SK-N-SH (cell line): ENCODE results near the gene AIRE. TPM values are rescaled to one million over a fixed set of nuclear protein-coding genes. Genes with fewer than 3 reads are reported as not detected.

Experiments used
- CTCF ChIA-PET: fragments of 300-600, 350-600 bp; formaldehyde crosslinking; extraction: SDS; loops from one replicate; lab custom pipeline; 2021; lab: Yijun Ruan, JAX
- POLR2A ChIA-PET: fragments of 350-600 bp; sonication (Branson Sonifier 250); formaldehyde crosslinking; extraction: SDS; loops from one replicate; lab custom pipeline; 2020; ENCODE audit warnings: antibody characterized with exemption, inconsistent platforms; lab: Yijun Ruan, JAX
- DNase-seq: peaks from one replicate; pipeline ENCODE4 v3.0.0; 2012
- H2AFZ ChIP-seq: fragments of 200-600 bp; sonication (generic); 2 replicates; pipeline ENCODE4 v1.8.1; 2016; ENCODE audit warnings: antibody characterized with exemption, mild to moderate bottlenecking, low read depth
- H3F3A ChIP-seq: fragments of 200-600 bp; sonication (generic); replicated peaks from 2 replicates; pipeline ENCODE3; 2016; ENCODE audit warnings: antibody characterized with exemption, mild to moderate bottlenecking; ENCODE audit not compliant: insufficient read depth
- H3K27ac ChIP-seq, 2 experiments: fragments of 200-500 bp in 1 of 2; fragments of 200-600 bp in 1 of 2; sonication (Bioruptor generic) in 1 of 2; sonication (generic), shearing (Covaris generic) in 1 of 2; 2 replicates each; pipeline versions ENCODE4 v1.5.1 to v1.6.1; 2014 to 2016; ENCODE audit warnings: low read depth in 2 of 2, inconsistent platforms in 1 of 2, low read length in 1 of 2, mild to moderate bottlenecking in 1 of 2, mixed read lengths in 1 of 2
- H3K27me3 ChIP-seq: fragments of 200-600 bp; sonication (generic), shearing (Covaris generic); 2 replicates; pipeline ENCODE4 v1.6.1; 2016; ENCODE audit warnings: mixed run types; ENCODE audit not compliant: insufficient read depth
- H3K36me3 ChIP-seq, 2 experiments: fragments of 200-500 bp in 1 of 2; fragments of 200-600 bp in 1 of 2; sonication (Bioruptor generic) in 1 of 2; sonication (generic) in 1 of 2; replicated peaks in 1 of 2; 2 replicates each; pipeline versions ENCODE3 to v1.5.1; 2014 to 2016; ENCODE audit warnings: low read length in 1 of 2, mild to moderate bottlenecking in 1 of 2; ENCODE audit not compliant: insufficient read depth in 2 of 2, control insufficient read depth in 1 of 2
- H3K4me1 ChIP-seq, 2 experiments: fragments of 200-500 bp in 1 of 2; fragments of 200-600 bp in 1 of 2; sonication (Bioruptor generic) in 1 of 2; sonication (generic), shearing (Covaris generic) in 1 of 2; 2 replicates each; pipeline versions ENCODE4 v1.5.1 to v1.6.1; 2014 to 2016; ENCODE audit warnings: low read depth in 1 of 2, low read length in 1 of 2, mixed run types in 1 of 2; ENCODE audit not compliant: insufficient read depth in 2 of 2, control insufficient read depth in 1 of 2
- H3K4me2 ChIP-seq: fragments of 200-600 bp; sonication (generic), shearing (Covaris generic); 2 replicates; pipeline ENCODE4 v1.6.1; 2017; ENCODE audit warnings: mixed run types
- H3K4me3 ChIP-seq, 2 experiments: fragments of 200-500 bp in 1 of 2; fragments of 200-600 bp in 1 of 2; sonication (Bioruptor generic) in 1 of 2; sonication (generic), shearing (Covaris generic) in 1 of 2; 2 replicates each; pipeline versions ENCODE4 v1.5.1 to v1.8.1; 2014 to 2016; ENCODE audit warnings: low read depth in 2 of 2, inconsistent platforms in 1 of 2, low read length in 1 of 2, mild to moderate bottlenecking in 1 of 2, mixed read lengths in 1 of 2, moderate library complexity in 1 of 2
- H3K79me2 ChIP-seq: fragments of 200-600 bp; sonication (generic); 2 replicates; pipeline ENCODE4 v1.8.1; 2017; ENCODE audit warnings: mild to moderate bottlenecking; ENCODE audit not compliant: insufficient read depth
- H3K9ac ChIP-seq: fragments of 200-600 bp; sonication (generic); 2 replicates; pipeline ENCODE4 v1.6.1; 2017; ENCODE audit warnings: mixed run types
- H3K9me2 ChIP-seq: fragments of 200-600 bp; sonication (generic); 2 replicates; pipeline ENCODE4 v1.6.1; 2017; ENCODE audit warnings: mixed run types
- H3K9me3 ChIP-seq: fragments of 200-600 bp; sonication (generic); 2 replicates; pipeline ENCODE4 v1.6.1; 2017; ENCODE audit warnings: mixed run types, mild to moderate bottlenecking, moderate library complexity
- H4K20me1 ChIP-seq: fragments of 200-600 bp; sonication (generic); 2 replicates; pipeline ENCODE4 v1.6.1; 2017; ENCODE audit warnings: mild to moderate bottlenecking, mixed run types; ENCODE audit not compliant: insufficient read depth
- FOSL2 ChIP-seq: IDR thresholded peaks from 2 replicates; pipeline ENCODE4 v1.4.0; 2012; ENCODE audit warnings: low read depth, mild to moderate bottlenecking, moderate library complexity, borderline replicate concordance
- FOXM1 ChIP-seq: IDR thresholded peaks from 2 replicates; pipeline ENCODE4 v1.4.0; 2012; ENCODE audit warnings: low read depth, mild to moderate bottlenecking
- JUND ChIP-seq: IDR thresholded peaks from 2 replicates; pipeline ENCODE4 v1.4.0; 2012
- MXI1 ChIP-seq: IDR thresholded peaks from 2 replicates; pipeline ENCODE4 v1.6.1; 2012; ENCODE audit warnings: mild to moderate bottlenecking, low read depth, low read length, improper control_type of control experiment
- RFX5 ChIP-seq: IDR thresholded peaks from 2 replicates; pipeline ENCODE4 v1.6.1; 2012; ENCODE audit warnings: mild to moderate bottlenecking, improper control_type of control experiment, low read length
- SIN3A ChIP-seq: IDR thresholded peaks from 2 replicates; pipeline ENCODE4 v1.6.1; 2012; ENCODE audit warnings: low read depth, mild to moderate bottlenecking, low read length, moderate library complexity, borderline replicate concordance
- TCF12 ChIP-seq: IDR thresholded peaks from 2 replicates; pipeline ENCODE4 v1.4.0; 2012
- WGBS: methylation state at CpG from one replicate; pipeline ENCODE4 v1.1.6; 2017; ENCODE audit warnings: low lambda C conversion rate; 5-methylcytosine and 5-hydroxymethylcytosine counted together
- polyA plus RNA-seq, 3 experiments: library from polyadenylated mRNA; depleted of rRNA; stranded (reverse); fragments of >200 nt; gene quantifications; 2 replicates each; pipeline ENCODE4 v1.2.3, GENCODE V29; 2012
- TF ChIP-seq, protein P1 (sequence below): IDR thresholded peaks from 2 replicates; pipeline ENCODE4 v1.6.1; 2012; ENCODE audit warnings: mild to moderate bottlenecking, low read depth, low read length, moderate library complexity
- TF ChIP-seq, protein P2 (sequence below): IDR thresholded peaks from 2 replicates; pipeline ENCODE4 v1.4.0; 2012; ENCODE audit warnings: low read depth

AIRE gene
- polyA plus RNA-seq, 1 of the 3 experiments (the other 2 are of a cell fraction) = not detected

DNA sequence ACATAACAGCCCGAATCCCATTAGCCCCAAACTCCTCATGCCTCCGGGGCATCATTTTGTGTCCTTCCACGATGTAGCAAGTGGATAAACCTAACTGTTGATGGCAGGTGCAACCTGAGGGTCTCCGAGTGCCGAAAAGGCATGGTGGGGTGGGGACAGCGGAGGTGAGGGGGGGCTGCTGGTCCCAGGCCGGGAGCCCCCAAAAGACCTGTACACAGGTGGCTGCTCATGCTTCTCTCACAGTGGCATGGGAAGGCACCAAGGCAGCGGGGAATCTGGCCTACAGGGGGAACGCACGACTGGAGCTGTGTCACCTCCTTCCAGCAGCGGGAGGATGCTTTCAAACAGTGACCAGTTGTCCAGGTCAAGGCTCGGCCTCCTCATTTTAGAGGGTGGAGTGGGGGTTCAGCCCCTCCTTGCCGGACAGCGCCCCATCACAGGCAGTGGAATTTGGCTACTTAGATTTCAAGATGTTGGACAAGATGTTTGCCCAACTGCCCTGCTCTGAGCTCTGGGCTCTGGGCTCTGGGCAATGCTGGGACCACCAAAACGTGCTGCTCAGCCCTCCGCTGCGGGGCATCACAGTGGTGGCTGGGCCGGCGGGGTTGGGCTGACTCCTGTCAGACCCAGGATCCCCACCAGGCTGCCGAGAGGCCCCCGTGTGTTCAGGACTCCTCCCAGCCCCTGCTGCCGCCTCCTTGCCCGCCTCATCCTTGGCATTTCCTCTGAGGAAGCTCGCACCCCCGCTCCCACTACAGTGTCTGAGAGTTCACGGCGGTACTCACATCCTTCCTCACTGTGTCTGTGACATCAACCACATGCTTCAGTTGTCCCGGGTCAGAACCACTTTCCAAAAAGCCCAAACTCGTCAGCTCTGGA lies 31.6 kb upstream of the AIRE start:
- H3K27me3 ChIP-seq = no peaks in the 10 kb centered on the region
- no peak overlapping the region for H3K9ac ChIP-seq
- no peak for DNase-seq
- no peaks in the 10 kb centered on the region for H4K20me1 ChIP-seq
- H3K79me2 ChIP-seq = no peaks in the 10 kb centered on the region
- no peak overlapping the region for H3K4me2 ChIP-seq
- H3F3A ChIP-seq = no peaks in the 10 kb centered on the region
- no peak overlapping the region for H3K27ac ChIP-seq
- ChIA-PET CTCF (no interaction called here), POLR2A (no interaction called here)
- TF ChIP-seq, protein P1, sequence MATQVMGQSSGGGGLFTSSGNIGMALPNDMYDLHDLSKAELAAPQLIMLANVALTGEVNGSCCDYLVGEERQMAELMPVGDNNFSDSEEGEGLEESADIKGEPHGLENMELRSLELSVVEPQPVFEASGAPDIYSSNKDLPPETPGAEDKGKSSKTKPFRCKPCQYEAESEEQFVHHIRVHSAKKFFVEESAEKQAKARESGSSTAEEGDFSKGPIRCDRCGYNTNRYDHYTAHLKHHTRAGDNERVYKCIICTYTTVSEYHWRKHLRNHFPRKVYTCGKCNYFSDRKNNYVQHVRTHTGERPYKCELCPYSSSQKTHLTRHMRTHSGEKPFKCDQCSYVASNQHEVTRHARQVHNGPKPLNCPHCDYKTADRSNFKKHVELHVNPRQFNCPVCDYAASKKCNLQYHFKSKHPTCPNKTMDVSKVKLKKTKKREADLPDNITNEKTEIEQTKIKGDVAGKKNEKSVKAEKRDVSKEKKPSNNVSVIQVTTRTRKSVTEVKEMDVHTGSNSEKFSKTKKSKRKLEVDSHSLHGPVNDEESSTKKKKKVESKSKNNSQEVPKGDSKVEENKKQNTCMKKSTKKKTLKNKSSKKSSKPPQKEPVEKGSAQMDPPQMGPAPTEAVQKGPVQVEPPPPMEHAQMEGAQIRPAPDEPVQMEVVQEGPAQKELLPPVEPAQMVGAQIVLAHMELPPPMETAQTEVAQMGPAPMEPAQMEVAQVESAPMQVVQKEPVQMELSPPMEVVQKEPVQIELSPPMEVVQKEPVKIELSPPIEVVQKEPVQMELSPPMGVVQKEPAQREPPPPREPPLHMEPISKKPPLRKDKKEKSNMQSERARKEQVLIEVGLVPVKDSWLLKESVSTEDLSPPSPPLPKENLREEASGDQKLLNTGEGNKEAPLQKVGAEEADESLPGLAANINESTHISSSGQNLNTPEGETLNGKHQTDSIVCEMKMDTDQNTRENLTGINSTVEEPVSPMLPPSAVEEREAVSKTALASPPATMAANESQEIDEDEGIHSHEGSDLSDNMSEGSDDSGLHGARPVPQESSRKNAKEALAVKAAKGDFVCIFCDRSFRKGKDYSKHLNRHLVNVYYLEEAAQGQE = peak; percentile 63; the same call in 1 of the 2 replicates
- no peak for TF ChIP-seq SIN3A
- H3K4me1 ChIP-seq = no peaks in the 10 kb centered on the region
- H3K9me3 ChIP-seq = no peaks in the 10 kb centered on the region
- no peak overlapping the region for H2AFZ ChIP-seq
- H3K36me3 ChIP-seq = no peaks in the 10 kb centered on the region
- no peaks in the 10 kb centered on the region for H3K9me2 ChIP-seq
- WGBS = 48% methylated on average over 12 of the region's 29 CpGs
- no peak overlapping the region for H3K4me3 ChIP-seq

DNA sequence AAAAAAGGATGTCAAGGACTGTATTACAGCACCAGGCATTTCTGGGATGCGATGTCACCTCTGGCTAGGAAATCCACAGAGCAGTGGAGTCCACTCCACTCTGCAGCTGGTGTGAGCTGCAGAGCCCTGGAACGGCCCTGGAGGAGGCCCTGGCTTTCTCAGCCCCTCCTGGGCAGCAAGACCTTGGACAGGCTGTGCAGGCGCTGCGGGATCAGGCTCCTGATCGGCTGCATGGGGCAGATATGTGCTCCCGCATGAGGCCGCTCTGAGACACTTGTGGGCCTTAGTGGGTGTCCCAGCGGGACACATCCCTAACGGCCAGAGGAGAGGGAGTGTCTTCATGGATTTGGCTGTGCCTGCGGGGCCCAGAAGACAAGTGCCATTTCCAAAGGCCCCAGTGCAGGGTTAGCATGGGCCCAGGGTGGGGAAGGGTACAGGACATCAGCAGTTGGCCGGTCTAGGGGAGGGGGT lies 30.1 kb upstream of the AIRE start:
- H3K4me2 ChIP-seq = no peak overlapping the region
- POLR2A ChIA-PET = interaction anchor here (0.6 kb wide), 1 partner anchor 568 kb away, joined by 4 read pairs; no protein-coding TSS in a partner anchor
- H3K4me3 ChIP-seq = no peak overlapping the region
- H3K4me1 ChIP-seq = no peaks in the 10 kb centered on the region
- H4K20me1 ChIP-seq = no peaks in the 10 kb centered on the region
- H3K27ac ChIP-seq = no peak overlapping the region
- no peak overlapping the region for H2AFZ ChIP-seq
- no peaks in the 10 kb centered on the region for H3K9me3 ChIP-seq
- H3K36me3 ChIP-seq = no peaks in the 10 kb centered on the region
- WGBS = 81% methylated on average over 5 of the region's 11 CpGs
- no peaks in the 10 kb centered on the region for H3K79me2 ChIP-seq
- H3K27me3 ChIP-seq = no peaks in the 10 kb centered on the region
- no peaks in the 10 kb centered on the region for H3K9me2 ChIP-seq
- no peak for DNase-seq
- no peak overlapping the region for H3K9ac ChIP-seq
- no peaks in the 10 kb centered on the region for H3F3A ChIP-seq
- TF ChIP-seq, protein P2, sequence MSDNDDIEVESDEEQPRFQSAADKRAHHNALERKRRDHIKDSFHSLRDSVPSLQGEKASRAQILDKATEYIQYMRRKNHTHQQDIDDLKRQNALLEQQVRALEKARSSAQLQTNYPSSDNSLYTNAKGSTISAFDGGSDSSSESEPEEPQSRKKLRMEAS = no peak
- TF ChIP-seq TCF12 = no peak
- TF ChIP-seq JUND = no peak
- no peak for TF ChIP-seq FOXM1
- no peak for TF ChIP-seq FOSL2
- TF ChIP-seq RFX5 = no peak
- TF ChIP-seq MXI1 = no peak
- no peak for TF ChIP-seq SIN3A
- CTCF ChIA-PET = no interaction called here
